Smooth muscle cell (in vitro differentiated cells): Measurements from ENCODE around the gene ACP5. TPM values are rescaled to one million over a fixed set of nuclear protein-coding genes. Genes with fewer than 3 reads are reported as not detected.
A peak's percentile ranks its signal among the peaks of the same experiment; 100 is the strongest.
"Not testable (repeated sequence)": the region's sequence is repeated elsewhere in the genome, so short reads cannot be mapped to it uniquely, and the experiment has no call there.

ENCODE experiments used
- DNase-seq: peaks from one replicate; lab custom pipeline; 2025; ENCODE audit not compliant: unreplicated experiment; lab: John Stamatoyannopoulos, UW
- H2AFZ ChIP-seq: fragments of 200-600 bp; sonication (generic); 2 replicates; pipeline ENCODE4 v1.6.0; 2016; ENCODE audit warnings: antibody characterized with exemption, low read depth, mild to moderate bottlenecking
- H3F3A ChIP-seq: fragments of 200-600 bp; sonication (generic); 2 replicates; pipeline ENCODE4 v1.6.0; 2017; ENCODE audit warnings: antibody characterized with exemption, low read depth
- H3K27ac ChIP-seq: fragments of 200-600 bp; sonication (generic); 2 replicates; pipeline ENCODE4 v1.5.1; 2016; ENCODE audit warnings: low read depth, mild to moderate bottlenecking
- H3K27me3 ChIP-seq: fragments of 200-600 bp; sonication (generic); 2 replicates; pipeline ENCODE4 v1.6.1; 2016; ENCODE audit warnings: low read depth, mild to moderate bottlenecking
- H3K36me3 ChIP-seq: fragments of 200-600 bp; sonication (generic); 2 replicates; pipeline ENCODE4 v1.5.1; 2016; ENCODE audit warnings: low read depth
- H3K4me1 ChIP-seq: fragments of 200-600 bp; sonication (generic); 2 replicates; pipeline ENCODE4 v1.5.1; 2016; ENCODE audit warnings: low read depth
- H3K4me2 ChIP-seq: fragments of 200-600 bp; sonication (generic); 2 replicates; pipeline ENCODE4 v1.6.0; 2016; ENCODE audit warnings: mild to moderate bottlenecking
- H3K4me3 ChIP-seq: fragments of 200-600 bp; sonication (generic); 2 replicates; pipeline ENCODE4 v1.5.1; 2016; ENCODE audit warnings: mild to moderate bottlenecking
- H3K79me2 ChIP-seq: fragments of 200-600 bp; sonication (generic); 2 replicates; pipeline ENCODE4 v1.6.0; 2016; ENCODE audit warnings: low read depth, mild to moderate bottlenecking
- H3K9ac ChIP-seq: fragments of 200-600 bp; sonication (generic); 2 replicates; pipeline ENCODE4 v1.6.0; 2016; ENCODE audit warnings: low read depth
- H3K9me3 ChIP-seq: fragments of 200-600 bp; sonication (generic); replicated peaks from 2 replicates; pipeline ENCODE4 v1.5.1; 2016; ENCODE audit warnings: low read depth
- H4K20me1 ChIP-seq: fragments of 200-600 bp; sonication (generic); 2 replicates; pipeline ENCODE4 v1.6.0; 2016; ENCODE audit warnings: low read depth
- WGBS: methylation state at CpG from one replicate; pipeline ENCODE4 v1.1.7; 2016; ENCODE audit warnings: low lambda C conversion rate; 5-methylcytosine and 5-hydroxymethylcytosine counted together
- polyA plus RNA-seq: library from polyadenylated mRNA; unstranded; fragments of >200 nt; fragmentation: Nextera tagmentation; extraction: Ambion mirVana; gene quantifications from 2 replicates; pipeline ENCODE4 v1.2.1, GENCODE V29; 2016
- total RNA-seq: library from RNA; depleted of rRNA; stranded (reverse); fragments of >200 nt; gene quantifications from 2 replicates; pipeline ENCODE4 v1.2.3, GENCODE V29; 2014
- TF ChIP-seq, protein P1 (sequence below): fragments of 200-600 bp; sonication (generic); IDR thresholded peaks from 2 replicates; pipeline ENCODE4 v1.5.1; 2017; ENCODE audit warnings: borderline replicate concordance, mild to moderate bottlenecking, antibody characterized with exemption; ENCODE audit not compliant: insufficient read depth, poor library complexity, severe bottlenecking

ACP5 gene
- total RNA-seq (1.9 and 19.8 TPM in 2 replicates), polyA plus RNA-seq (0.89 and 1.9 TPM in 2 replicates)

DNA sequence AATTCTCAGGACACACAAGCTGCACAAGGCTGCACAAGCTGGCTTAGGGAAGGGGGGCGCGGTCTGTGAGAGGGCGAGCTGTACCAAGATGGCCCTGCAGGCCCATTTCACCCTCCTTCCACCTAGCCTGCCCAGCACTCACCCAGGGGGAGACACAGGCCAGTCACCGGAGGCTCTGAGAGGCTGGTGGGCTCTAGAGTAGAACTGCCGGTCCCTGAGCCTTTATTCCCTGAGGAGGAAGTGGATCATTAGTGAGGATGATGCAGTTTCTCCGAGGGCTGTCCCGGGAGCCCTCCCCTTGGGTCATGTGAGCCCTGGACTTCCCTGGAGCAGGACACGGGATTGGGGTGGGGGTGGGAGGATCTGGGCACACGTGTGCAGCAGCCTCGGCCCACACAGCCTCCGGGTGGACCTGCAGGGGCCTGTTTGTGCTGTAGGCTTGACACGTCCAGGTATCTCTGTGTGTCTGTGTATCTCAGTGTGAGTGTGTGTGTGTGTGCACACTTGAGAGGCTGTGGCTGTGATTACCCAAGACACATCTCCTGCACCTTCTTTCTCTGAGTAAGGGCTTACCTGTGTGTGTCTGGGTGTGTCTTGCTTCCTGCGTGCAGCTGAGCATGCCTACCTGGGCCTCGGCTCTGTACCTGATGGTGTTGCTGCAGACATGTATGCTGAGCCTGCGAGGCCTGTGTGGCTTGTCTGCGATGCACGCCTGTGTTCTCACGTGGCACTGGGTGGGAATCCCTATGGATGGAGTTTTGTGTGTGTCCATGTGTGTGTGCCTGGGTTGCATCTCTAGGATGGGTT is at the start of gene ACP5:
TSS of gene ACP5 (minus strand) at position 195 of the 807 bp plus-strand sequence. CDS start 328 bp downstream, outside the sequence.
- no peaks in the 10 kb centered on the region for H3K79me2 ChIP-seq
- no peaks in the 10 kb centered on the region for H4K20me1 ChIP-seq
- no peak within 1 kb of the TSS for H3K9ac ChIP-seq
- H3K9me3 ChIP-seq, result no peaks in the 10 kb centered on the region
- no peaks in the 10 kb centered on the region for H3F3A ChIP-seq
- peak within 1 kb of the TSS; percentile 36 for H3K4me2 ChIP-seq
- H3K27ac ChIP-seq, result no peak within 1 kb of the TSS
- no peak within 1 kb of the TSS for H2AFZ ChIP-seq
- no peak for DNase-seq
- peak within 1 kb of the TSS; percentile 13 for H3K4me3 ChIP-seq
- 69% methylated on average over 18 of the region's 18 CpGs for WGBS
- H3K27me3 ChIP-seq, result peaks cover 14% of the 10 kb centered on the region
- H3K36me3 ChIP-seq, result no peaks in the 10 kb centered on the region
- TF ChIP-seq, protein P1, sequence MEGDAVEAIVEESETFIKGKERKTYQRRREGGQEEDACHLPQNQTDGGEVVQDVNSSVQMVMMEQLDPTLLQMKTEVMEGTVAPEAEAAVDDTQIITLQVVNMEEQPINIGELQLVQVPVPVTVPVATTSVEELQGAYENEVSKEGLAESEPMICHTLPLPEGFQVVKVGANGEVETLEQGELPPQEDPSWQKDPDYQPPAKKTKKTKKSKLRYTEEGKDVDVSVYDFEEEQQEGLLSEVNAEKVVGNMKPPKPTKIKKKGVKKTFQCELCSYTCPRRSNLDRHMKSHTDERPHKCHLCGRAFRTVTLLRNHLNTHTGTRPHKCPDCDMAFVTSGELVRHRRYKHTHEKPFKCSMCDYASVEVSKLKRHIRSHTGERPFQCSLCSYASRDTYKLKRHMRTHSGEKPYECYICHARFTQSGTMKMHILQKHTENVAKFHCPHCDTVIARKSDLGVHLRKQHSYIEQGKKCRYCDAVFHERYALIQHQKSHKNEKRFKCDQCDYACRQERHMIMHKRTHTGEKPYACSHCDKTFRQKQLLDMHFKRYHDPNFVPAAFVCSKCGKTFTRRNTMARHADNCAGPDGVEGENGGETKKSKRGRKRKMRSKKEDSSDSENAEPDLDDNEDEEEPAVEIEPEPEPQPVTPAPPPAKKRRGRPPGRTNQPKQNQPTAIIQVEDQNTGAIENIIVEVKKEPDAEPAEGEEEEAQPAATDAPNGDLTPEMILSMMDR, result no peak
- no peaks in the 10 kb centered on the region for H3K4me1 ChIP-seq

DNA sequence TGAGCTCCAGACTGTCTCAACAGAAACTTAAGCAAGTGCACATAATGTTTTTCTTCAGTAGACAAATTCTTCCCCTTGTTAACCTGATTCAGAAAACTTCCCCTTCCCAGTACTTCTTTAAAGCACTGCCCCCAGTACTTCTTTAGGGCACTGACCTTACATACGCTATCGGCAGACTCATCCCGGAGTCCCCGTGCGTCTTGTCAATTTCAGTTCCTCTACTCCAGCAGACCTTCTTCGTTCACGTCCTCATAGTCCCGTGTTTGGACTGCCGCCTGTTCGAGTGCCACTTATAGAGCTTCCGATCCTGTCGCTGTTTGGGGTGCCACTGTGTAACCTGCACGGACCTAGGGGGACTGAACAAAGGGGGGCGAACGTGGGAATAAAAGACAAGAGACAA is 48.8 kb upstream of the ACP5 start:
- peaks cover 8% of the 10 kb centered on the region for H3K27me3 ChIP-seq
- peaks cover 16% of the 10 kb centered on the region for H3F3A ChIP-seq
- no peak overlapping the region for H3K4me2 ChIP-seq
- H4K20me1 ChIP-seq, result peaks cover 32% of the 10 kb centered on the region
- no peaks in the 10 kb centered on the region for H3K79me2 ChIP-seq
- 93% methylated on average over 15 of the region's 15 CpGs for WGBS
- H3K9ac ChIP-seq, result no peak overlapping the region
- TF ChIP-seq, protein P1, result no peak
- H2AFZ ChIP-seq, result no peak overlapping the region
- no peaks in the 10 kb centered on the region for H3K36me3 ChIP-seq
- H3K4me3 ChIP-seq, result no peak overlapping the region
- no peak overlapping the region for H3K27ac ChIP-seq
- H3K4me1 ChIP-seq, result peaks cover 16% of the 10 kb centered on the region
- DNase-seq, result no peak
- no peaks in the 10 kb centered on the region for H3K9me3 ChIP-seq

DNA sequence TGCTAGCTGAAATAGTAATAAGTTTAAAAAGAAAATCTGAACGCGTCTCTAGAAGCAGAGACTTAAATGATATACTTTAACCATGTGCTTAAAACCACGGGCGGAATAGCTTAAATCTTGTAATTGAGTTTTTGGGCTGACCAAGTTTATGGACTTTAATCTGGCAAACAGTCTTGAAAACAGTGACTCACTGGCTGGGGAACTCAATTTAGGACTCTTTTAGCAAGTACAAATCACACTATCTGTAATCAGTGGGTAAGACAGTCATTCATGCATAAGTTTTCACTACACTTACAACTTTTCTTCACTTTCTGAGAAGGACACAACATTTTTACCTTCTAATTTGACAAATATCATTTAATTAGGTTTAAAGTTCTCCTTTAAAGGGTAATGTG is 46.6 kb upstream of the ACP5 start:
- H3K27ac ChIP-seq, result peak overlapping the region; percentile 94
- H3K4me1 ChIP-seq, result peaks cover 16% of the 10 kb centered on the region
- H3K79me2 ChIP-seq, result no peaks in the 10 kb centered on the region
- H4K20me1 ChIP-seq, result peaks cover 36% of the 10 kb centered on the region
- peak overlapping the region; percentile 80 for H3K4me2 ChIP-seq
- peaks cover 19% of the 10 kb centered on the region for H3F3A ChIP-seq
- peaks cover 8% of the 10 kb centered on the region for H3K27me3 ChIP-seq
- H3K9me3 ChIP-seq, result no peaks in the 10 kb centered on the region
- no peak overlapping the region for H2AFZ ChIP-seq
- no peak for DNase-seq
- H3K36me3 ChIP-seq, result peaks cover 12% of the 10 kb centered on the region
- TF ChIP-seq, protein P1, result no peak
- peak overlapping the region; percentile 75 for H3K9ac ChIP-seq
- peak overlapping the region; percentile 39 for H3K4me3 ChIP-seq
- WGBS, result 7% methylated on average over 4 of the region's 4 CpGs

DNA sequence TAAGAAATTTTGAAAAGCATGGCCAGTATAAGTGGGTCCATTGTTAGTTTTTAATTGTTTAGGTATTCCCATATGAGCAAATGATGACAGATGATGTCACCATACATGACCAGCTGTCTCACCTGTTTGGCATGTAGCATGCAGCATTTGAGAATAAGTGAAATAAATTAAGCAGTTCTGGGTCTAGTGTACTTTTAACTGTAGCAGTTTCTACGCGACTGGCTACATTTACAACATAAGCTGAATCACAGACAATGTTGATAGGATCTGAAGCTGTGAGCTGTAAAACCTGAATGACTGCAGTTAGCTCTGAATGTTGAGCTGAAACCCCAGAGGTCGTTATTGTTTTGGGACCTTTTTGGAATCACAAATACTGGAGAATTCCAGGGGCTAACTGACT is 45.0 kb upstream of the ACP5 start:
- Histone ChIP-seq H3K9ac (peak overlapping the region; percentile 75), H3K79me2 (peaks cover 16% of the 10 kb centered on the region), H3K4me2 (peak overlapping the region; percentile 80), H3K27ac (peak overlapping the region; percentile 94), H3K4me1 (peaks cover 16% of the 10 kb centered on the region), H3F3A (peaks cover 19% of the 10 kb centered on the region), H3K36me3 (peaks cover 29% of the 10 kb centered on the region), H3K9me3 (peaks cover 14% of the 10 kb centered on the region), H4K20me1 (peaks cover 39% of the 10 kb centered on the region)
- not testable (repeated sequence) for H2AFZ ChIP-seq, DNase-seq, H3K4me3 ChIP-seq, H3K27me3 ChIP-seq
- 12% methylated on average over 3 of the region's 3 CpGs for WGBS
